ENCODE results near the gene RAPGEF5.

RAPGEF5 gene

DNA sequence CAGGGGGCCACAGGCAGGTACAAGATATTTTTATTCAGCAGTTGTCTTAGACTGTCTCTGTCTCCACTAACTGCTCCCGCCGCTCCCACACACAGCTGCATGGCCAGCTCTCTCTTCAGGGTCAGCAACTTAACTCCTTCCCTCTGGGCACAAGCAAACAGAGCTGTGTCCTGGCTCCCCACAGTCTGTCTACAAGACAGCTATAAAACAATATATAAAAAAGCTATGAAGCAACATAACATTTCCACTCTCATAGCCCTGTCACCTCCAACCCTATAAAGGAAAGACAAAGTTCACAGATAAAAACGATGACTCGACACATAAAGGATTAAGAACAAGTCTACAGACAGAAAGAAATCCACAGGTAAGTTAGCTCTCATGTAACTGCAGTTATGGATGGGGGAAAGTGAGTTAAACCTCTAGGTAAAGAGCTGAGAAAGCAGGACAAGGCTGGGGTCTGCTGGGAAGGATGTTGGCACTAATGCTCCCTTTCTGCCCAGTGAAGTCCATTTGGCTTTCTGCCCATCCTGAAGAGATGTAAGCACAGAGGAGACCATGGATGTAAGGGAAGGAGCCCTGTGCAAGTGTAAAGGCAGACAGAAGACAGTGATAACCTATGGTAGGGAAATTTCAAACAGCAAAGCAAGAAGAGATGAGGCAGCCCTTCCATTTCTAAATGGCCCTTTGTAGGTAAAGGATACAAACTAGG is 27.0 kb downstream of the RAPGEF5 start:
- Histone ChIP-seq H3K14ac (ENCODE audit: low read length) (no peak overlapping the region), H3K4ac (ENCODE audit: low read depth, low read length) (no peak overlapping the region), H2AFZ (ENCODE audit: insufficient read depth, low read length, poor library complexity) (no peak overlapping the region), H3K79me2 (ENCODE audit: control insufficient read depth, insufficient read depth, low read length, poor library complexity) (no peaks in the 10 kb centered on the region), H2BK120ac (ENCODE audit: insufficient read depth, low read length, poor library complexity) (no peak overlapping the region), H3K27me3 (ENCODE audit: insufficient read depth, low read length) (no peaks in the 10 kb centered on the region), H3K4me3 (ENCODE audit: low read depth, low read length) (no peak overlapping the region), H3K9ac (ENCODE audit: low read length) (no peak overlapping the region), H2AK5ac (ENCODE audit: low read length) (no peak overlapping the region), H3K4me2 (ENCODE audit: low read length) (no peak overlapping the region), H2BK5ac (ENCODE audit: low read depth, low read length, poor library complexity) (no peak overlapping the region), H3K27ac (ENCODE audit: low read depth, low read length) (no peak overlapping the region), H4K8ac (ENCODE audit: low read depth, low read length) (no peak overlapping the region), H2BK12ac (ENCODE audit: low read length) (no peak overlapping the region), H3K4me1 (ENCODE audit: control insufficient read depth in 1 of 2, insufficient read depth in 2 of 2, low read length in 2 of 2) (peaks cover 2 to 3% of the 10 kb centered on the region in 2 experiments), H4K12ac (ENCODE audit: low read depth, low read length) (no peak overlapping the region), H3K23ac (ENCODE audit: low read length) (no peak overlapping the region), H3K79me1 (ENCODE audit: low read length) (no peaks in the 10 kb centered on the region), H3K36me3 (ENCODE audit: control insufficient read depth in 1 of 2, insufficient read depth in 2 of 2, low read length in 2 of 2) (no peaks in the 10 kb centered on the region), H4K91ac (ENCODE audit: low read depth, low read length) (no peak overlapping the region), H3K9me3 (ENCODE audit: insufficient read depth, low read depth, low read length) (no peaks in the 10 kb centered on the region), H3K18ac (ENCODE audit: low read length) (no peak overlapping the region)
- WGBS (ENCODE audit: extremely low coverage, insufficient coverage, insufficient read length) = no CpG with 5 or more reads among the region's 4 CpGs
- no peak for DNase-seq

DNA sequence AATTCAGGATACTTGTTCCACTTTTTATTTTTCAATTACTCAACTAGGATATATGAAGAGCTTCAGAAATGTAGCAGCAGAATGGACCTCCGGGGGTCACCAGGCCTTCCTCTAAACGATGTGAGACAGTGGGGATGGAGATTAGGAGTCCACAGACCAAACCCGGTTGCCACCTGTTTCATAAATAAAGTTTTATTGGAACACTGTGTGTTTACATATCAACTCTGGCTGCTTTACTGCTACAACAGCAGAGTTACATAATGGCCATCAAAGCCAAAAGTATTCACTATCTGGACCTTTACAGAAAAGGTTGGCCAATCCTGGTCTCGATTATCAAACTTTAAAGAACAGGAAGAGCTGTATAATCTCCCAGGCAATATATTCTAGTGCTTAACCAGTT is 30.8 kb downstream of the RAPGEF5 start:
- Histone ChIP-seq H3K79me2 (ENCODE audit: control insufficient read depth, insufficient read depth, low read length, poor library complexity) (no peaks in the 10 kb centered on the region), H3K36me3 (ENCODE audit: control insufficient read depth in 1 of 2, insufficient read depth in 2 of 2, low read length in 2 of 2) (no peaks in the 10 kb centered on the region), H4K8ac (ENCODE audit: low read depth, low read length) (no peak overlapping the region), H3K4me2 (ENCODE audit: low read length) (no peak overlapping the region), H3K27me3 (ENCODE audit: insufficient read depth, low read length) (no peaks in the 10 kb centered on the region), H4K12ac (ENCODE audit: low read depth, low read length) (no peak overlapping the region), H4K91ac (ENCODE audit: low read depth, low read length) (no peak overlapping the region), H2AK5ac (ENCODE audit: low read length) (no peak overlapping the region), H3K4ac (ENCODE audit: low read depth, low read length) (no peak overlapping the region), H2BK5ac (ENCODE audit: low read depth, low read length, poor library complexity) (no peak overlapping the region), H3K79me1 (ENCODE audit: low read length) (no peaks in the 10 kb centered on the region), H2BK120ac (ENCODE audit: insufficient read depth, low read length, poor library complexity) (no peak overlapping the region), H3K9ac (ENCODE audit: low read length) (no peak overlapping the region), H3K23ac (ENCODE audit: low read length) (no peak overlapping the region), H3K4me3 (ENCODE audit: low read depth, low read length) (no peak overlapping the region), H3K27ac (ENCODE audit: low read depth, low read length) (no peak overlapping the region), H3K9me3 (ENCODE audit: insufficient read depth, low read depth, low read length) (no peaks in the 10 kb centered on the region), H2BK12ac (ENCODE audit: low read length) (no peak overlapping the region), H3K18ac (ENCODE audit: low read length) (no peak overlapping the region), H2AFZ (ENCODE audit: insufficient read depth, low read length, poor library complexity) (no peak overlapping the region), H3K4me1 (ENCODE audit: control insufficient read depth in 1 of 2, insufficient read depth in 2 of 2, low read length in 2 of 2) (peaks cover 2 to 6% of the 10 kb centered on the region in 2 experiments), H3K14ac (ENCODE audit: low read length) (no peak overlapping the region)
- no CpG with 5 or more reads among the region's 4 CpGs for WGBS (ENCODE audit: extremely low coverage, insufficient coverage, insufficient read length)
- DNase-seq = no peak

DNA sequence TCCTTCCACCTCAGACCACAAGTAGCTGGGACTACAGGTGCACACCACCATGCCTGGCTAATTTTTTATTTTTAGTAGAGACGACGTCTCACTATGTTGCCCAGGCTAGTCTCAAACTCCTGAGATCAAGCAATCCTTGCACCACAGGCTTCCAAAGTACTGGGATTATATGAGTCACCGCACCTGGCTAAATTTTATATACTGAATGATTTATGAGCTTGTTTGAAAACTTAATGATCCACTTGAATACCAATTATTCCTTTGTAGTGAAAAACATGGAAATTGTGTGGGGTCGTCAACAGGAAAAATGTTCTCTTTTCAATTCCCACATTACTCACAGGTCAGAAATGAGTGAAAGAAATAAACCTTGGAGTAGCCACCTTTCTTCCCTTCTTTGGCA is 31.3 kb downstream of the RAPGEF5 start:
- no peaks in the 10 kb centered on the region for H3K36me3 ChIP-seq (ENCODE audit: control insufficient read depth in 1 of 2, insufficient read depth in 2 of 2, low read length in 2 of 2)

GRCh38 chr7:22323714-22324113 is 33.2 kb downstream of the RAPGEF5 start:
- Histone ChIP-seq H3K79me1 (ENCODE audit: low read length) (no peaks in the 10 kb centered on the region), H3K23ac (ENCODE audit: low read length) (no peak overlapping the region), H4K12ac (ENCODE audit: low read depth, low read length) (no peak overlapping the region), H2BK12ac (ENCODE audit: low read length) (no peak overlapping the region), H3K14ac (ENCODE audit: low read length) (no peak overlapping the region), H3K4me2 (ENCODE audit: low read length) (no peak overlapping the region), H3K36me3 (ENCODE audit: control insufficient read depth in 1 of 2, insufficient read depth in 2 of 2, low read length in 2 of 2) (no peaks in the 10 kb centered on the region), H3K27ac (ENCODE audit: low read depth, low read length) (no peak overlapping the region), H4K8ac (ENCODE audit: low read depth, low read length) (no peak overlapping the region), H3K27me3 (ENCODE audit: insufficient read depth, low read length) (no peaks in the 10 kb centered on the region), H2BK5ac (ENCODE audit: low read depth, low read length, poor library complexity) (no peak overlapping the region), H2BK120ac (ENCODE audit: insufficient read depth, low read length, poor library complexity) (no peak overlapping the region), H3K9ac (ENCODE audit: low read length) (no peak overlapping the region), H3K9me3 (ENCODE audit: insufficient read depth, low read depth, low read length) (no peaks in the 10 kb centered on the region), H3K18ac (ENCODE audit: low read length) (no peak overlapping the region), H2AFZ (ENCODE audit: insufficient read depth, low read length, poor library complexity) (no peak overlapping the region), H4K91ac (ENCODE audit: low read depth, low read length) (no peak overlapping the region), H3K4me1 (ENCODE audit: control insufficient read depth in 1 of 2, insufficient read depth in 2 of 2, low read length in 2 of 2) (peaks cover 0 to 9% of the 10 kb centered on the region in 2 experiments), H3K79me2 (ENCODE audit: control insufficient read depth, insufficient read depth, low read length, poor library complexity) (no peaks in the 10 kb centered on the region), H3K4ac (ENCODE audit: low read depth, low read length) (no peak overlapping the region), H3K4me3 (ENCODE audit: low read depth, low read length) (no peak overlapping the region), H2AK5ac (ENCODE audit: low read length) (no peak overlapping the region)
- no peak for DNase-seq
- WGBS (ENCODE audit: extremely low coverage, insufficient coverage, insufficient read length) = no CpG with 5 or more reads among the region's 2 CpGs

More for the DNA sequence above, 31.3 kb downstream of the RAPGEF5 start:
- no peak overlapping the region for H2BK120ac ChIP-seq (ENCODE audit: insufficient read depth, low read length, poor library complexity)
- H4K12ac ChIP-seq (ENCODE audit: low read depth, low read length) = no peak overlapping the region
- H3K4me1 ChIP-seq (ENCODE audit: control insufficient read depth in 1 of 2, insufficient read depth in 2 of 2, low read length in 2 of 2) = peaks cover 2 to 6% of the 10 kb centered on the region in 2 experiments
- no peak overlapping the region for H2BK5ac ChIP-seq (ENCODE audit: low read depth, low read length, poor library complexity)
- H3K4me2 ChIP-seq (ENCODE audit: low read length) = no peak overlapping the region
- H3K79me1 ChIP-seq (ENCODE audit: low read length) = no peaks in the 10 kb centered on the region
- no peak overlapping the region for H3K4me3 ChIP-seq (ENCODE audit: low read depth, low read length)
- H2BK12ac ChIP-seq (ENCODE audit: low read length) = no peak overlapping the region
- H2AK5ac ChIP-seq (ENCODE audit: low read length) = no peak overlapping the region
- no peak overlapping the region for H3K27ac ChIP-seq (ENCODE audit: low read depth, low read length)
- H3K4ac ChIP-seq (ENCODE audit: low read depth, low read length) = no peak overlapping the region
- DNase-seq = no peak
- no peak overlapping the region for H3K9ac ChIP-seq (ENCODE audit: low read length)
- no peaks in the 10 kb centered on the region for H3K27me3 ChIP-seq (ENCODE audit: insufficient read depth, low read length)
- no peaks in the 10 kb centered on the region for H3K79me2 ChIP-seq (ENCODE audit: control insufficient read depth, insufficient read depth, low read length, poor library complexity)
- H3K18ac ChIP-seq (ENCODE audit: low read length) = no peak overlapping the region
- WGBS (ENCODE audit: extremely low coverage, insufficient coverage, insufficient read length) = no CpG with 5 or more reads among the region's 4 CpGs
- H2AFZ ChIP-seq (ENCODE audit: insufficient read depth, low read length, poor library complexity) = no peak overlapping the region
- no peaks in the 10 kb centered on the region for H3K9me3 ChIP-seq (ENCODE audit: insufficient read depth, low read depth, low read length)
- H3K23ac ChIP-seq (ENCODE audit: low read length) = no peak overlapping the region
- H3K14ac ChIP-seq (ENCODE audit: low read length) = no peak overlapping the region
- no peak overlapping the region for H4K8ac ChIP-seq (ENCODE audit: low read depth, low read length)
- no peak overlapping the region for H4K91ac ChIP-seq (ENCODE audit: low read depth, low read length)

Data from trophoblast cell (in vitro differentiated cells and primary cell).